SK-N-SH (cell line): Measurements from ENCODE around the gene WDR53. TPM values are rescaled to one million over a fixed set of nuclear protein-coding genes. Genes with fewer than 3 reads are reported as not detected.

Experiments
- CTCF ChIA-PET: fragments of 300-600, 350-600 bp; formaldehyde crosslinking; extraction: SDS; loops from one replicate; lab custom pipeline; 2021; lab: Yijun Ruan, JAX
- POLR2A ChIA-PET: fragments of 350-600 bp; sonication (Branson Sonifier 250); formaldehyde crosslinking; extraction: SDS; loops from one replicate; lab custom pipeline; 2020; ENCODE audit warnings: antibody characterized with exemption, inconsistent platforms; lab: Yijun Ruan, JAX
- DNase-seq: peaks from one replicate; pipeline ENCODE4 v3.0.0; 2012
- H2AFZ ChIP-seq: fragments of 200-600 bp; sonication (generic); 2 replicates; pipeline ENCODE4 v1.8.1; 2016; ENCODE audit warnings: antibody characterized with exemption, mild to moderate bottlenecking, low read depth
- H3F3A ChIP-seq: fragments of 200-600 bp; sonication (generic); replicated peaks from 2 replicates; pipeline ENCODE3; 2016; ENCODE audit warnings: antibody characterized with exemption, mild to moderate bottlenecking; ENCODE audit not compliant: insufficient read depth
- H3K27ac ChIP-seq, 2 experiments: fragments of 200-500 bp in 1 of 2; fragments of 200-600 bp in 1 of 2; sonication (Bioruptor generic) in 1 of 2; sonication (generic), shearing (Covaris generic) in 1 of 2; 2 replicates each; pipeline versions ENCODE4 v1.5.1 to v1.6.1; 2014 to 2016; ENCODE audit warnings: low read depth in 2 of 2, inconsistent platforms in 1 of 2, low read length in 1 of 2, mild to moderate bottlenecking in 1 of 2, mixed read lengths in 1 of 2
- H3K27me3 ChIP-seq: fragments of 200-600 bp; sonication (generic), shearing (Covaris generic); 2 replicates; pipeline ENCODE4 v1.6.1; 2016; ENCODE audit warnings: mixed run types; ENCODE audit not compliant: insufficient read depth
- H3K36me3 ChIP-seq, 2 experiments: fragments of 200-500 bp in 1 of 2; fragments of 200-600 bp in 1 of 2; sonication (Bioruptor generic) in 1 of 2; sonication (generic) in 1 of 2; replicated peaks in 1 of 2; 2 replicates each; pipeline versions ENCODE3 to v1.5.1; 2014 to 2016; ENCODE audit warnings: low read length in 1 of 2, mild to moderate bottlenecking in 1 of 2; ENCODE audit not compliant: insufficient read depth in 2 of 2, control insufficient read depth in 1 of 2
- H3K4me1 ChIP-seq, 2 experiments: fragments of 200-500 bp in 1 of 2; fragments of 200-600 bp in 1 of 2; sonication (Bioruptor generic) in 1 of 2; sonication (generic), shearing (Covaris generic) in 1 of 2; 2 replicates each; pipeline versions ENCODE4 v1.5.1 to v1.6.1; 2014 to 2016; ENCODE audit warnings: low read depth in 1 of 2, low read length in 1 of 2, mixed run types in 1 of 2; ENCODE audit not compliant: insufficient read depth in 2 of 2, control insufficient read depth in 1 of 2
- H3K4me2 ChIP-seq: fragments of 200-600 bp; sonication (generic), shearing (Covaris generic); 2 replicates; pipeline ENCODE4 v1.6.1; 2017; ENCODE audit warnings: mixed run types
- H3K4me3 ChIP-seq, 2 experiments: fragments of 200-500 bp in 1 of 2; fragments of 200-600 bp in 1 of 2; sonication (Bioruptor generic) in 1 of 2; sonication (generic), shearing (Covaris generic) in 1 of 2; 2 replicates each; pipeline versions ENCODE4 v1.5.1 to v1.8.1; 2014 to 2016; ENCODE audit warnings: low read depth in 2 of 2, inconsistent platforms in 1 of 2, low read length in 1 of 2, mild to moderate bottlenecking in 1 of 2, mixed read lengths in 1 of 2, moderate library complexity in 1 of 2
- H3K79me2 ChIP-seq: fragments of 200-600 bp; sonication (generic); 2 replicates; pipeline ENCODE4 v1.8.1; 2017; ENCODE audit warnings: mild to moderate bottlenecking; ENCODE audit not compliant: insufficient read depth
- H3K9ac ChIP-seq: fragments of 200-600 bp; sonication (generic); 2 replicates; pipeline ENCODE4 v1.6.1; 2017; ENCODE audit warnings: mixed run types
- H3K9me2 ChIP-seq: fragments of 200-600 bp; sonication (generic); 2 replicates; pipeline ENCODE4 v1.6.1; 2017; ENCODE audit warnings: mixed run types
- H3K9me3 ChIP-seq: fragments of 200-600 bp; sonication (generic); 2 replicates; pipeline ENCODE4 v1.6.1; 2017; ENCODE audit warnings: mixed run types, mild to moderate bottlenecking, moderate library complexity
- H4K20me1 ChIP-seq: fragments of 200-600 bp; sonication (generic); 2 replicates; pipeline ENCODE4 v1.6.1; 2017; ENCODE audit warnings: mild to moderate bottlenecking, mixed run types; ENCODE audit not compliant: insufficient read depth
- CHD2 ChIP-seq: fragments of 150-350 bp; IDR thresholded peaks from 2 replicates; pipeline ENCODE4 v1.6.1; 2018; ENCODE audit warnings: low read length; ENCODE audit not compliant: partially characterized antibody
- EZH2phosphoT487 ChIP-seq: fragments of 200-600 bp; sonication (generic); IDR thresholded peaks from 2 replicates; pipeline ENCODE4 v1.6.1; 2017; ENCODE audit warnings: low read depth, mixed run types, mild to moderate bottlenecking, antibody characterized with exemption, moderate library complexity, borderline replicate concordance
- FOXJ3 ChIP-seq: sonication (generic); formaldehyde crosslinking; IDR thresholded peaks from 2 replicates; pipeline ENCODE4 v1.5.1; 2020; ENCODE audit warnings: mild to moderate bottlenecking, missing genetic modification reagents
- GABPA ChIP-seq: IDR thresholded peaks from 2 replicates; pipeline ENCODE4 v1.4.0; 2012; ENCODE audit warnings: low read depth, mild to moderate bottlenecking
- MXI1 ChIP-seq: IDR thresholded peaks from 2 replicates; pipeline ENCODE4 v1.6.1; 2012; ENCODE audit warnings: mild to moderate bottlenecking, low read depth, low read length, improper control_type of control experiment
- NFIC ChIP-seq: IDR thresholded peaks from 2 replicates; pipeline ENCODE4 v1.4.0; 2012; ENCODE audit warnings: borderline replicate concordance
- PBX3 ChIP-seq: IDR thresholded peaks from 2 replicates; pipeline ENCODE4; 2012
- POLR2AphosphoS5 ChIP-seq: IDR thresholded peaks from 2 replicates; pipeline ENCODE4 v1.6.1; 2012; ENCODE audit warnings: low read depth, low read length
- RAD21 ChIP-seq: IDR thresholded peaks from 2 replicates; pipeline ENCODE4 v1.6.1; 2012; ENCODE audit warnings: mild to moderate bottlenecking, low read length
- RCOR1 ChIP-seq: fragments of 150-350 bp; IDR thresholded peaks from 2 replicates; pipeline ENCODE4 v1.6.1; 2017; ENCODE audit warnings: antibody characterized with exemption, low read length
- REST ChIP-seq: IDR thresholded peaks from 2 replicates; pipeline ENCODE4 v1.6.1; 2012; ENCODE audit warnings: mild to moderate bottlenecking, low read depth, low read length, moderate library complexity
- RFX5 ChIP-seq: IDR thresholded peaks from 2 replicates; pipeline ENCODE4 v1.6.1; 2012; ENCODE audit warnings: mild to moderate bottlenecking, improper control_type of control experiment, low read length
- RXRA ChIP-seq: IDR thresholded peaks from 2 replicates; pipeline ENCODE4 v1.4.0; 2012; ENCODE audit warnings: low read depth, mild to moderate bottlenecking, borderline replicate concordance
- SIN3A ChIP-seq: IDR thresholded peaks from 2 replicates; pipeline ENCODE4 v1.6.1; 2012; ENCODE audit warnings: low read depth, mild to moderate bottlenecking, low read length, moderate library complexity, borderline replicate concordance
- SMC3 ChIP-seq: IDR thresholded peaks from 2 replicates; pipeline ENCODE4 v1.6.1; 2012; ENCODE audit warnings: low read depth, low read length, improper control_type of control experiment
- TAF1 ChIP-seq: IDR thresholded peaks from 2 replicates; pipeline ENCODE4 v1.6.1; 2012; ENCODE audit warnings: low read depth, mild to moderate bottlenecking, low read length, moderate library complexity, borderline replicate concordance
- TEAD4 ChIP-seq: IDR thresholded peaks from 2 replicates; pipeline ENCODE4 v1.4.0; 2012; ENCODE audit warnings: mild to moderate bottlenecking, borderline replicate concordance; ENCODE audit not compliant: insufficient read depth
- USF2 ChIP-seq: fragments of 150-350 bp; IDR thresholded peaks from 2 replicates; pipeline ENCODE4 v1.6.1; 2017; ENCODE audit warnings: antibody characterized with exemption, low read length, low read depth, borderline replicate concordance
- WGBS: methylation state at CpG from one replicate; pipeline ENCODE4 v1.1.6; 2017; ENCODE audit warnings: low lambda C conversion rate; 5-methylcytosine and 5-hydroxymethylcytosine counted together
- polyA plus RNA-seq, 3 experiments: library from polyadenylated mRNA; depleted of rRNA; stranded (reverse); fragments of >200 nt; gene quantifications; 2 replicates each; pipeline ENCODE4 v1.2.3, GENCODE V29; 2012

WDR53 gene
- polyA plus RNA-seq, 1 of the 3 experiments (the other 2 are of a cell fraction), result 7.0 TPM

GRCh38 chr3:196554205-196554604 is 14.1 kb downstream of the WDR53 start:
- peaks cover 4 to 11% of the 10 kb centered on the region in 2 experiments for H3K36me3 ChIP-seq
- no peak for TF ChIP-seq SIN3A
- no peak for TF ChIP-seq USF2
- TF ChIP-seq RFX5, result no peak
- TF ChIP-seq NFIC, result no peak
- TF ChIP-seq GABPA, result no peak
- TF ChIP-seq MXI1, result no peak
- no peak for TF ChIP-seq EZH2phosphoT487
- TF ChIP-seq CHD2, result no peak
- no peak for TF ChIP-seq TEAD4
- no peak for TF ChIP-seq RAD21
- TF ChIP-seq TAF1, result no peak
- no peak for TF ChIP-seq RCOR1
- no peak for TF ChIP-seq REST

GRCh38 chr3:196553551-196553950 is 14.8 kb downstream of the WDR53 start:
- 98% methylated on average over 9 of the region's 9 CpGs for WGBS
- Histone ChIP-seq H3K27ac (no peak overlapping the region), H2AFZ (no peak overlapping the region), H3K9me2 (no peaks in the 10 kb centered on the region), H3K9ac (no peak overlapping the region), H3K79me2 (no peaks in the 10 kb centered on the region), H3F3A (peaks cover 14% of the 10 kb centered on the region), H3K4me3 (no peak overlapping the region), H4K20me1 (no peaks in the 10 kb centered on the region), H3K9me3 (no peaks in the 10 kb centered on the region), H3K4me2 (no peak overlapping the region), H3K4me1 (no peaks in the 10 kb centered on the region), H3K27me3 (no peaks in the 10 kb centered on the region), H3K36me3 (peaks cover 0 to 11% of the 10 kb centered on the region in 2 experiments)
- DNase-seq, result no peak
- ChIA-PET CTCF (interaction anchor here (0.8 to 1.7 kb wide), 3 partner anchors 15 to 300 kb away, joined by 3 to 6 read pairs (median 4); partner anchors contain the start of genes FBXO45 and WDR53), POLR2A (no interaction called here)
- TF ChIP-seq REST (no peak), FOXJ3 (no peak), PBX3 (no peak), POLR2AphosphoS5 (no peak), SMC3 (no peak), TEAD4 (no peak), EZH2phosphoT487 (no peak), RXRA (no peak)

More at GRCh38 chr3:196554205-196554604, 14.1 kb downstream of the WDR53 start:
- Histone ChIP-seq H3K9me2 (no peaks in the 10 kb centered on the region), H3F3A (peaks cover 14% of the 10 kb centered on the region), H3K9me3 (no peaks in the 10 kb centered on the region), H3K27me3 (no peaks in the 10 kb centered on the region), H3K9ac (no peak overlapping the region), H3K79me2 (peaks cover under 1% of the 10 kb centered on the region; the same call in 1 of the 2 replicates), H3K4me2 (no peak overlapping the region), H2AFZ (no peak overlapping the region), H4K20me1 (no peaks in the 10 kb centered on the region), H3K27ac (no peak overlapping the region), H3K4me1 (no peaks in the 10 kb centered on the region), H3K4me3 (no peak overlapping the region)
- ChIA-PET CTCF (interaction anchor here (0.8 to 1.7 kb wide), 3 partner anchors 25 to 416 kb away, joined by 3 to 6 read pairs (median 4); no protein-coding TSS in a partner anchor), POLR2A (interaction anchor here (1.7 kb wide), 1 partner anchor 26 kb away, joined by 4 read pairs; no protein-coding TSS in a partner anchor)
- DNase-seq, result no peak
- 90% methylated on average over 3 of the region's 3 CpGs for WGBS
